Liver (tissue), 9 donors: Measurements from ENCODE around the gene LCORL. TPM values are rescaled to one million over a fixed set of nuclear protein-coding genes. Genes with fewer than 3 reads are reported as not detected.

Experiments
- DNase-seq: peaks from one replicate; pipeline ENCODE4 v3.0.0-alpha.2; 2017; ENCODE audit warnings: low spot score
- H3K27ac ChIP-seq, 2 donors: one replicate each; pipeline ENCODE4 v1.7.0; 2013; ENCODE audit warnings: inconsistent platforms in 2 of 2, low read length in 2 of 2, control low read depth in 1 of 2, low read depth in 1 of 2, mild to moderate bottlenecking in 1 of 2
- H3K27me3 ChIP-seq, 4 donors: one replicate each; pipeline versions ENCODE4 v1.6.1 to v1.7.0; 2013; ENCODE audit warnings: low read length in 3 of 4, inconsistent platforms in 1 of 4, mild to moderate bottlenecking in 1 of 4, moderate library complexity in 1 of 4; ENCODE audit not compliant: control insufficient read depth in 4 of 4, insufficient read depth in 4 of 4
- H3K36me3 ChIP-seq, 4 donors: one replicate each; pipeline versions ENCODE4 v1.6.1 to v1.7.0; 2013; ENCODE audit warnings: low read length in 3 of 4, mild to moderate bottlenecking in 3 of 4, low read depth in 1 of 4, moderate library complexity in 1 of 4; ENCODE audit not compliant: control insufficient read depth in 4 of 4, insufficient read depth in 3 of 4
- H3K4me1 ChIP-seq, 4 donors: one replicate each; pipeline versions ENCODE4 v1.6.1 to v1.7.0; 2013; ENCODE audit warnings: low read length in 3 of 4, mild to moderate bottlenecking in 3 of 4, moderate library complexity in 1 of 4; ENCODE audit not compliant: control insufficient read depth in 4 of 4, insufficient read depth in 4 of 4
- H3K4me3 ChIP-seq, 3 donors: one replicate each; pipeline versions ENCODE4 v1.6.1 to v1.7.0; 2013; ENCODE audit warnings: low read length in 3 of 3, control low read depth in 1 of 3, low read depth in 1 of 3, mild to moderate bottlenecking in 1 of 3
- H3K9ac ChIP-seq, 2 donors: one replicate each; pipeline ENCODE4 v1.7.0; 2013; ENCODE audit warnings: low read length in 2 of 2, mild to moderate bottlenecking in 2 of 2, moderate library complexity in 2 of 2, control low read depth in 1 of 2, low read depth in 1 of 2
- H3K9me3 ChIP-seq, 4 donors: one replicate each; pipeline versions ENCODE4 v1.6.1 to v1.7.0; 2013; ENCODE audit warnings: low read length in 3 of 4; ENCODE audit not compliant: control insufficient read depth in 4 of 4
- EGR1 ChIP-seq, 2 donors: IDR thresholded peaks; 2 replicates each; pipeline ENCODE4 v1.6.1; 2016 to 2018; ENCODE audit warnings: antibody characterized with exemption in 2 of 2, low read depth in 2 of 2
- FOXA1 ChIP-seq: IDR thresholded peaks from 2 replicates; pipeline ENCODE4 v1.6.1; 2016; ENCODE audit warnings: antibody characterized with exemption
- FOXA2 ChIP-seq: IDR thresholded peaks from 2 replicates; pipeline ENCODE4 v1.6.1; 2016; ENCODE audit warnings: antibody characterized with exemption
- HNF4A ChIP-seq, 2 donors: conservative IDR thresholded peaks; 2 replicates each; pipeline ENCODE4 v1.6.1; 2016; ENCODE audit warnings: antibody characterized with exemption in 2 of 2, mild to moderate bottlenecking in 2 of 2
- HNF4G ChIP-seq: IDR thresholded peaks from 2 replicates; pipeline ENCODE4 v1.6.1; 2016; ENCODE audit warnings: antibody characterized with exemption
- JUND ChIP-seq, 2 donors: IDR thresholded peaks; 2 replicates each; pipeline ENCODE4 v1.6.1; 2016; ENCODE audit warnings: antibody characterized with exemption in 2 of 2
- NR2F2 ChIP-seq: IDR thresholded peaks from 2 replicates; pipeline ENCODE4 v1.6.1; 2016; ENCODE audit warnings: antibody characterized with exemption
- RAD21 ChIP-seq, 2 donors: IDR thresholded peaks; 2 replicates each; pipeline ENCODE4 v1.6.1; 2016; ENCODE audit warnings: antibody characterized with exemption in 2 of 2, mild to moderate bottlenecking in 2 of 2
- RXRA ChIP-seq, 2 donors: IDR thresholded peaks; 2 replicates each; pipeline ENCODE4 v1.6.1; 2017 to 2018; ENCODE audit warnings: antibody characterized with exemption in 2 of 2, mild to moderate bottlenecking in 1 of 2
- SP1 ChIP-seq: IDR thresholded peaks from 2 replicates; pipeline ENCODE4 v1.6.1; 2018; ENCODE audit warnings: antibody characterized with exemption, mild to moderate bottlenecking
- TAF1 ChIP-seq: conservative IDR thresholded peaks from 2 replicates; pipeline ENCODE4 v1.6.1; 2016; ENCODE audit warnings: antibody characterized with exemption, mild to moderate bottlenecking
- YY1 ChIP-seq: IDR thresholded peaks from 2 replicates; pipeline ENCODE4 v1.6.1; 2016; ENCODE audit warnings: antibody characterized with exemption, mild to moderate bottlenecking
- WGBS: extraction: QIAGEN DNeasy Blood & Tissue Kit; methylation state at CpG from one replicate; pipeline ENCODE4 v1.1.7; 2013; 5-methylcytosine and 5-hydroxymethylcytosine counted together
- polyA plus RNA-seq, 2 donors: library from polyadenylated mRNA; stranded (reverse) in 1 of 2; unstranded in 1 of 2; fragments of 200-250 nt in 1 of 2; fragments of >200 nt in 1 of 2; fragmentation: Nextera tagmentation in 1 of 2; extraction: Ambion mirVana in 1 of 2; gene quantifications; one replicate each; pipeline versions ENCODE4 v1.2.1 to v1.2.3, GENCODE V29; 2013 to 2015
- total RNA-seq, 2 donors: library from RNA; depleted of rRNA; stranded (reverse); fragments of >200 nt; gene quantifications; one replicate each; pipeline ENCODE4 v1.2.3, GENCODE V29; 2014
- TF ChIP-seq, protein P1 (sequence below): IDR thresholded peaks from 2 replicates; pipeline ENCODE4 v1.6.1; 2016; ENCODE audit warnings: antibody characterized with exemption
- TF ChIP-seq, protein P2 (sequence below): IDR thresholded peaks from 2 replicates; pipeline ENCODE4 v1.6.1; 2016; ENCODE audit warnings: antibody characterized with exemption
- TF ChIP-seq, protein P3 (sequence below): IDR thresholded peaks from 2 replicates; pipeline ENCODE4 v1.6.1; 2016; ENCODE audit warnings: antibody characterized with exemption
- TF ChIP-seq, protein P4 (sequence below): IDR thresholded peaks from 2 replicates; pipeline ENCODE4 v1.6.1; 2016; ENCODE audit warnings: antibody characterized with exemption, mild to moderate bottlenecking
- donor health status: healthy.
- donor health status: healthy.
- donor health status: healthy.
- donor health status: healthy.
- donor health status: healthy.

LCORL gene
- total and polyA plus RNA-seq, 4 donors: 2.1 to 12.0 (median 6.5) TPM

DNA sequence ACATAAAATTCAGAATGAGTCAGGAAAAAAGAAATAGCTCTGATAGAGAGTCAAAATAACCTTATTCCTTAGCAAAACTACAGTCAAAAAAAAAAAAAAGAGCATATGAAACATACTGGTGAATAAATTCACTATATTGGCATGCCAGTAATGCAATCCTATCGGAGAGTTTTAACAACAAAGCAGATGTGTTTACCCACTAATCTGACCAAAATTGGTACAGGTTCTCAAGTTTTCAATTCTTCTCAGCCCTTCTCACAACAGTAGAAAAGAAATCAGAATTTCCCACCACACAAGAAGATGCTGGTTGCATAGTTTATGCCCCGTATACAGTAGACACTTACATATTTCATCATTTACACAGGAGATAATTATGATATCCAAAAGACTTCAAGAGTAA lies 59.4 kb downstream of the LCORL start:
- Histone ChIP-seq H3K9me3 (no peaks in the 10 kb centered on the region), H3K27me3 (no peaks in the 10 kb centered on the region), H3K9ac (no peak overlapping the region), H3K36me3 (peaks cover 0 to 3% (median under 1%) of the 10 kb centered on the region in 4 donors), H3K4me1 (no peaks in the 10 kb centered on the region), H3K4me3 (no peak overlapping the region), H3K27ac (no peak overlapping the region)
- TF ChIP-seq HNF4G: no peak
- TF ChIP-seq, protein P1, sequence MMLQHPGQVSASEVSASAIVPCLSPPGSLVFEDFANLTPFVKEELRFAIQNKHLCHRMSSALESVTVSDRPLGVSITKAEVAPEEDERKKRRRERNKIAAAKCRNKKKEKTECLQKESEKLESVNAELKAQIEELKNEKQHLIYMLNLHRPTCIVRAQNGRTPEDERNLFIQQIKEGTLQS: no peak
- no peak for TF ChIP-seq SP1
- TF ChIP-seq RXRA (IDR thresholded peaks at IDR 0.05): no peak
- no peak for TF ChIP-seq HNF4A (conservative IDR thresholded peaks at IDR 0.05)
- TF ChIP-seq, protein P2, sequence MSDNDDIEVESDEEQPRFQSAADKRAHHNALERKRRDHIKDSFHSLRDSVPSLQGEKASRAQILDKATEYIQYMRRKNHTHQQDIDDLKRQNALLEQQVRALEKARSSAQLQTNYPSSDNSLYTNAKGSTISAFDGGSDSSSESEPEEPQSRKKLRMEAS: no peak
- no peak for TF ChIP-seq FOXA1
- TF ChIP-seq EGR1 (IDR thresholded peaks at IDR 0.05; ENCODE audit: low read depth in 2 of 2): no peak
- no peak for TF ChIP-seq JUND (IDR thresholded peaks at IDR 0.05)
- no peak for TF ChIP-seq YY1
- TF ChIP-seq RAD21 (IDR thresholded peaks at IDR 0.05): no peak
- no peak for TF ChIP-seq TAF1
- TF ChIP-seq, protein P3, sequence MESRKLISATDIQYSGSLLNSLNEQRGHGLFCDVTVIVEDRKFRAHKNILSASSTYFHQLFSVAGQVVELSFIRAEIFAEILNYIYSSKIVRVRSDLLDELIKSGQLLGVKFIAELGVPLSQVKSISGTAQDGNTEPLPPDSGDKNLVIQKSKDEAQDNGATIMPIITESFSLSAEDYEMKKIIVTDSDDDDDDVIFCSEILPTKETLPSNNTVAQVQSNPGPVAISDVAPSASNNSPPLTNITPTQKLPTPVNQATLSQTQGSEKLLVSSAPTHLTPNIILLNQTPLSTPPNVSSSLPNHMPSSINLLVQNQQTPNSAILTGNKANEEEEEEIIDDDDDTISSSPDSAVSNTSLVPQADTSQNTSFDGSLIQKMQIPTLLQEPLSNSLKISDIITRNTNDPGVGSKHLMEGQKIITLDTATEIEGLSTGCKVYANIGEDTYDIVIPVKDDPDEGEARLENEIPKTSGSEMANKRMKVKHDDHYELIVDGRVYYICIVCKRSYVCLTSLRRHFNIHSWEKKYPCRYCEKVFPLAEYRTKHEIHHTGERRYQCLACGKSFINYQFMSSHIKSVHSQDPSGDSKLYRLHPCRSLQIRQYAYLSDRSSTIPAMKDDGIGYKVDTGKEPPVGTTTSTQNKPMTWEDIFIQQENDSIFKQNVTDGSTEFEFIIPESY: no peak
- TF ChIP-seq, protein P4, sequence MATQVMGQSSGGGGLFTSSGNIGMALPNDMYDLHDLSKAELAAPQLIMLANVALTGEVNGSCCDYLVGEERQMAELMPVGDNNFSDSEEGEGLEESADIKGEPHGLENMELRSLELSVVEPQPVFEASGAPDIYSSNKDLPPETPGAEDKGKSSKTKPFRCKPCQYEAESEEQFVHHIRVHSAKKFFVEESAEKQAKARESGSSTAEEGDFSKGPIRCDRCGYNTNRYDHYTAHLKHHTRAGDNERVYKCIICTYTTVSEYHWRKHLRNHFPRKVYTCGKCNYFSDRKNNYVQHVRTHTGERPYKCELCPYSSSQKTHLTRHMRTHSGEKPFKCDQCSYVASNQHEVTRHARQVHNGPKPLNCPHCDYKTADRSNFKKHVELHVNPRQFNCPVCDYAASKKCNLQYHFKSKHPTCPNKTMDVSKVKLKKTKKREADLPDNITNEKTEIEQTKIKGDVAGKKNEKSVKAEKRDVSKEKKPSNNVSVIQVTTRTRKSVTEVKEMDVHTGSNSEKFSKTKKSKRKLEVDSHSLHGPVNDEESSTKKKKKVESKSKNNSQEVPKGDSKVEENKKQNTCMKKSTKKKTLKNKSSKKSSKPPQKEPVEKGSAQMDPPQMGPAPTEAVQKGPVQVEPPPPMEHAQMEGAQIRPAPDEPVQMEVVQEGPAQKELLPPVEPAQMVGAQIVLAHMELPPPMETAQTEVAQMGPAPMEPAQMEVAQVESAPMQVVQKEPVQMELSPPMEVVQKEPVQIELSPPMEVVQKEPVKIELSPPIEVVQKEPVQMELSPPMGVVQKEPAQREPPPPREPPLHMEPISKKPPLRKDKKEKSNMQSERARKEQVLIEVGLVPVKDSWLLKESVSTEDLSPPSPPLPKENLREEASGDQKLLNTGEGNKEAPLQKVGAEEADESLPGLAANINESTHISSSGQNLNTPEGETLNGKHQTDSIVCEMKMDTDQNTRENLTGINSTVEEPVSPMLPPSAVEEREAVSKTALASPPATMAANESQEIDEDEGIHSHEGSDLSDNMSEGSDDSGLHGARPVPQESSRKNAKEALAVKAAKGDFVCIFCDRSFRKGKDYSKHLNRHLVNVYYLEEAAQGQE: no peak
- TF ChIP-seq NR2F2: no peak
- 100% methylated on average over 2 of the region's 2 CpGs for WGBS
- DNase-seq: no peak

DNA sequence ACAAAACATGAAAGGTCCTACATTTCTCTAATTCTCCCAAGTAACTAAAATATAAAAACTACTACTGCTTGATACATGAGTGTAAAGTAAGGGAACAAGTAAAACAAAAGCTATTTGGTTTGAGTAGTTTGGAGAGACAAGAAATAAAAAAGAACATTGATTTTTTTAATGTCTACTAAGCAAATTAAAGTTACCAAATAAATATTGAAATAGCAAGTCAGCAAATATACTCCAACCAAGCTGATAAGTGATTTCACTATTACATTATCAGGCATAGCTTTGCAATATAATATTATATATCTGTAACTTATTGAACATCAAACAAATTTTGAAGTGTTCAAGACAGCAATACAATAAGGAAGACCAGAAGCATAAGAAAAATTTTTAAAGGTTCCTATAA lies 60.3 kb downstream of the LCORL start:
- Histone ChIP-seq H3K36me3 (peaks cover 0 to 5% (median under 1%) of the 10 kb centered on the region in 4 donors), H3K27me3 (no peaks in the 10 kb centered on the region), H3K9me3 (no peaks in the 10 kb centered on the region), H3K9ac (no peak overlapping the region), H3K4me3 (no peak overlapping the region), H3K4me1 (no peaks in the 10 kb centered on the region), H3K27ac (no peak overlapping the region)
- TF ChIP-seq RAD21 (IDR thresholded peaks at IDR 0.05) (no peak), FOXA2 (no peak), TAF1 (no peak), NR2F2 (no peak), FOXA1 (no peak), JUND (IDR thresholded peaks at IDR 0.05) (no peak)
- TF ChIP-seq, protein P4: no peak
- no peak for DNase-seq
